GM19455 (cell line): ENCODE data around the gene SHTN1.

Source experiments
- ATAC-seq: cut with Tn5 transposase; IDR thresholded peaks from one replicate; pipeline ENCODE4 v1.9.1; 2021; ENCODE audit not compliant: unreplicated experiment

SHTN1 gene

GRCh38 chr10:116919164-116919563 is 85.8 kb downstream of the SHTN1 start:
- no peak for ATAC-seq

DNA sequence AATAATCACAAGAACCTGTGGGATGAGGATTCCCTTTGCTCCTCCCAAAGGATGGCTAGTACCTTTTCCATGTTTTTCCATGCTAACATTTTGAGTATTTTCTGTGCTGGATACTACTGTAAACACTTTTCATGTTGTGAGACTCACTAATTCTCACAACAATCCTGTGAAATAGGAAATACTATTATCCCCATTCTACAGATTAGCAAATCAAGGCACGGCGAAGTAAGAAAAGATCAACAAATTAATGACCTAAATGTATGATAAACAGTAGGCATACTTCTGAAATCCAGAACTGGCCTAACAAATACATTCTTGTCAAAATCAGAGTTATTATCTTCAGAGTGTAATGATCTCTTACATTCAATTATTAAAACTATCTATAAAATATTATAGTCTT is 86.4 kb downstream of the SHTN1 start:
- no peak for ATAC-seq

DNA sequence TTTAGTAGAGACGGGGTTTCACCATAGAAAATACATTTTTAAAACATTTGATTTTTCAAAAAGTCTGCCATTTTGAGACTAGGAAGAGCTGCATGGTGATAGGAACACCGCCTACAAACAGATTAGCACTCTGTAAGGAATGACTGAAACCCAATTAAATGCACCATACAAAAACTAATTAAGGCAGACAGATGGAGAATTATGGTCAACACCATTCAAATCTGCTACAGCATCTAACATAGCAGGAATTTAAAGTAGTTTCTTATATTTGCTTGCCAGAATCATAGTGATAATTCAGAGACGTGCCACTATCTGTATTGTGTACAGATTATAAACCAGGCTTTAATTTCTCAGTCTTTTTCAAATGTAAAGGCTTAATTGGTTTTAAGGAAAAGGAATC is 87.5 kb downstream of the SHTN1 start:
- no peak for ATAC-seq

DNA sequence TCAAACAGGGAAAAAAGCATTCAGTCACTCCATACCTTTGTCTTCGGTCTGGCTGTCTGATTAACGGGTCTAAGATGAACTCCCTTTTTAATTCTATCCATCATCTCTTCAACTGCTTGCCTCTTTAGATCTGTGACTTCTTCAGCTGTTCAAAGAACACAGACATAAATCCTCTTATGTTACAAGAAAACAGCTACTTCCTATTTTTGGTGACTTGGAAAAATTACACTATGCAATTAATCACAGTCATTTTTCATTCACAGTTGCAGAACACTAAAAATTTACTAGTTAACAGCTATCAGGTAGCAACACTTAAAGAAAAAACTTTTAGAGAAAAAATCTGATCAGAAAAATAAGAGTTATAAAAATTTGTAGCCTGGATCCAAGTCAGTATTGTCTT is 89.6 kb downstream of the SHTN1 start:
- ATAC-seq: no peak

DNA sequence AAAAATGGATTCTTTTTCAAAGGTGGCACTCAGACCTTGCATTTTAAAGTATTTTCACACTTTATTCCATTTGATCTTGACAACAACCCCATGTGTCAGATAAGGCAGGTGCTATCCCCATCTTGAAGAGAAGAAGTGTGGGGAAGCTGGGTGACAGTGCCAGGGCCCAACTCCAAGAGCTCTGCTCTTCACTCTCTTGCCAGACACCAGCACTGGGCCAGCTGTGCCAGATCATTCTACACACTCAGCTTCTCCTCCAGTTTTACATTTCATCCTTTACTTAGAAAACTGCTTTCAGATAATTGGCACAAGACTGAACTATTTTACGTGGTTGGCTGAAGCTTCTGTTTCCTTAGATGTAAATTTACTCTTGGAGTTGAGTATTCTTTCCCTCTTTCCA is 91.3 kb downstream of the SHTN1 start:
- no peak for ATAC-seq

DNA sequence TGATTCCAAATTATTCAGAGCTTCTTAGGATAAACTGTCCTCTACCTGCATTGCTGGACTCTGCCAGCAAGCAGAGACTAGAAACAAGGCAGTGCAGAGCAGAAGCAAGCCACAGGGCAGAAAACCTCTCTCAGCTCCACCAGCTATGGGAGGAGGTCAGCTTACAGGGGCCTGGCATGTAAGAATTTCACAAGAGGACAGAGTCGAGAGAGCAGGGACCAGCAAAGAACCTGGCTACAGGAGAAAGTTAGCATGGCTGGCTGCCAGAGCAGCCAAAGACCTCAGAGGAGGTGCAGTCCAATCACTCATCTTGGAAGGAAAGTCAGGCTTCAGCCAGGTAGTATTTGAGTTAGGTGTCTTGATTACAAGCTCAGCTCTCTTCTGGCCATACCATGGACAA is 92.8 kb downstream of the SHTN1 start:
- ATAC-seq: no peak

GRCh38 chr10:116910910-116911309 is 94.1 kb downstream of the SHTN1 start:
- ATAC-seq: no peak

DNA sequence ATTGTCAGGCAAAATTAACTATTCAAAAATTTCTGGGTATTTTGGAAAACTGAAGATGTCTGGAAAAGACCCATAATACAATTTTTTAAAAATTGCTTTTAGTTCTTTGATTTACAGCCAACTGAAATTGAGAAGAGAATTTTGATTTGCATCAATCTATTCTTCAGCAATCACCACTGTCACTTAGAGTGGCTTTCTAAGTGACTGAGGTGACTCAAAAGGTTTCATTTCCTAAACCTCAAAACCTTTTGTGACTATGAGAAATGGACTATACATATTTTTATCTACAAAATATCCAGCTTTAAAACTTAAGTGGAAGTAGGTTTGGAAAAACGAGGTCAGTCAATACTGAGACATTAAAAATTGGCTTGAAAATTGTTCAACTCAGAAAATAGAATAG is 95.7 kb downstream of the SHTN1 start:
- ATAC-seq: no peak

DNA sequence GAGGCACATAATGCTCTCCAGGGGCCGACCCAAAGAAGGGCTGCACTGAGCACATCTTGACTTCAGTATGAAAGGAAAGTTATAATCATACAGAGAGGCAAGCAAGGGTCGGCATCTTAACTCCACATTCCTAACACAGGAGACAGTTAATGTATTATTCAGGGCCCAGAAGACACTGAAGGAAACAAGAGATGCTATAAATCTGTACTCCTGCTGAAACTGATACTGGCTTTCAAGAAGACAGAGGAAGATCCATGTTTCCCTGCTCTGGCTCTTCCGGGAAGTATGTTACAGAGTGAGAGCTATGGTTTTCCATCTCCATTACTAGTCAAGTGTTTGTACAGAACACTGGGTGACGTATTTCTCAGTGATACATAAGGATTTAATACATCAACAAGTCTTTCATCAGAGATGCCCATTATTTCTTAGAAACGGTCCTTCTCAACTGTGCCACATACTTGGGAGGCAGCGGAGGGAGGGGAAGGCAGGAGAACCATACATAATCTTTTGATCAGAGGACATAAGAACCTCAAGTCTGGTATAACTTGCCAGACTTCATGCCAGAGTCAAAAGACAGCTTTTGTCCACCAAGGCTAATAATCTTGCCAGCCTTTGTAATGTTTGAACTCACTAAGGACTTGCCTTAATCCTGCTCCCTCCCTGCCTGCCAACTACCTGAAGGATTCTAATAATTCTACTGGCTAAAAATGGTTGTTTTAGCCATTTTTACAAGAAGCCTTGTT is 97.6 kb downstream of the SHTN1 start:
- ATAC-seq: no peak

- ATAC-seq: no peak
Measured at GRCh38 chr10:116905845-116906210, 99.2 kb downstream of the SHTN1 start.

DNA sequence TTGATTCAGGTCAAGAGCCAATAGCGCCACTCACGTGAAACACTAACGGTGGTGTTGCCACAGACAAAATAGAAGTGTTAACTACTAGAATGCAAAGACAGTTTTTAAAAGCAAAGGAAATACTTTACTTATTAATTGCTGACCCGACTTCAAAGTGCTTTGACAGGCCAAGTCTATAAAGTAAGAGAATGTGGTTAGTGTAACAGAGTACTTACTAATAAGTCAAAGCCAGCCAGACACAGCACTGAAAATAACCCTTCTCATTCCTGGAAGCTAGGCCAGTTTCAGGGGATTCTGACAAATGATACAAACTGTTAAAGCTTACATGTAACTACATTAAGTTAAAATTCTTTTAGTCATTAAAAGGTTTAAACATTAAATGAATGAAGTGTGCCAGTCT is 105.4 kb downstream of the SHTN1 start:
- no peak for ATAC-seq

- ATAC-seq: no peak
Measured at GRCh38 chr10:116893686-116894037, 111.3 kb downstream of the SHTN1 start.

DNA sequence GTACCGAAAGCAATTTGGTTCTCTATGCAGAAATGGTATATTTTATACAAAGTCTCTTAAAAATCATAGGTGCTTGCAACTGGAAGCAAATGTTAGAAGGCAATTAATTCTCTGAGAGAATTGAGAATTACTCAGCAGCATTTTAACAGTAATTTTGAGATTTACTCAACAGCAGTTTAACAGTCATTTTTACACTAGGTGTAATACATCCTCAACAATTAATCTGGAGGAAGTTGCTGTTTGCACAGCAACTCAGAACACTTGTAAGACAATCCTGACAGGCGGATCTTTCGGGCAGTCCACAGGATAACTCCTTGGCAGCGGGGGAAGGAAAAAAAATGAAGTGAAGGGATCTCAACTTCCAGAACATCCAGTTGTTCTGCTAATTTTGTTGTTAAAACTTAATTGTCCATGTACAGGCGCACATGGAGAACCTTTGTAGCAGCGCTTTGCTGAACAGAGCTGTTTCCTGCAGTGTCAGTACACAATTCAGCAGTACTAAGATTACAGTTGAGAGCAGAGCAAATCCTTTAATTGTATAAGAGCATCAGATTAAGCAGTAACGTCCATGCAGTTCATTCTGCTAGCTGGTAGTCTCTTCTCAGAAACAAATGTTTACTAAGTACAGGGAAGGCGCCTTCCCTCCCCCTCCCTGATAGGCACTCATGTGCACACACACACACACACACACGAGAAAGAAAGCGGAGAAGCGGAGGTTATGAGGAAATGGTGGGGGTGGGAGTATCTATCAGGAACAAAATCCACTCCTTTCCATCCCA is 111.9 kb downstream of the SHTN1 start:
- ATAC-seq: no peak

GRCh38 chr10:116891208-116891607 is 113.8 kb downstream of the SHTN1 start:
- ATAC-seq: no peak

- ATAC-seq: no peak
Measured at GRCh38 chr10:116889066-116889465, 115.9 kb downstream of the SHTN1 start.

DNA sequence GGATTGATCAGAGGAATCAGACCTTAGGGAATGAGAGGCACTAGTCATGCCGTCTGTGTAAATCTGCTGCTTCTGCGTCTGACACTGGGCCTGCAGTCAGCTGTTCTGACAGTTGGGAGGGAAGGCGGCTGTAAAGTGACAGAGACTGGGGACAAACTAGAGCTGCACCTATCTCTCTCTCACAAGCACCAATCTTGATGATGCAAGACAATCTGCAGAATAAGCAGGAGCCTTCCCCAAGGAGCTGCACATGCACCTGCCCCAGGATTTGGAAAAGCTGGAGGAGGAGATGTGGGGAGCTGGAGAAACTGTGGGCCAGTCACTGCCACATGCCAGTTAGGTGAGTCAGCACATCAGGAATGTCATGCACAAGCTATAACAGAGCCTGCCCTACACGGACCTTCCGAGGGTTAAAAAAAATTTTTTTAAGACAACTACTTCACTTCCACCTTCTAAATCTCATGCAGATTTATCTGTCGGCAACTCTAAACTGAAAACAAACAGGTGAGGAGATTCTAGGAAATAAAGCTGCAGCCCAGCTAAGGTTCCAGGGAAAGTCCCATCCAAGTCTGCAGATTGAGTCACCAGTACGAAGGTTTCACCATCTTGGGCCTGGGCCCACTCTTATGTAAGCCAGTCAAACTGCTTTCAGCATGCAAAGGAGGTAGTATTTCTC is 116.5 kb downstream of the SHTN1 start:
- ATAC-seq: no peak

GRCh38 chr10:116886772-116887171 is 118.2 kb downstream of the SHTN1 start:
- no peak for ATAC-seq

DNA sequence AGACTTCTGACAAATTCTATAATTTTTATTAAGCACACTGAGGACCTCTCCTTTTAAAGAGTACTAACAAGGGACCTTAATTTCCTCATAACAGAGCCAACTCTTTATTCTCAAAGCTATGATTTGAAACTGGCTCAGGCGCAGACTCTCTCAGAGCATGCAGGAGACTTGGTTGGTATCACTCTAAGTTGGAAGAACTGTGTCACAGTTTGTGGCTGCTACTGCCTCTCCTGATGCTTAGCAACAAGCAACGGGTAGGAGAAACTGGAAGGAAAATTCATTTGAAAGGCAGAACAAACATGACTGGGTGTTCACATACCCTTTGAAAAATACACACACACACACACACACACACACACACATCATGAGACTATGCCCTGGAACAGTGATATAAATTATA is 122.3 kb downstream of the SHTN1 start:
- ATAC-seq: no peak

- no peak for ATAC-seq
Measured at GRCh38 chr10:116880716-116881482, 124.1 kb downstream of the SHTN1 start.

DNA sequence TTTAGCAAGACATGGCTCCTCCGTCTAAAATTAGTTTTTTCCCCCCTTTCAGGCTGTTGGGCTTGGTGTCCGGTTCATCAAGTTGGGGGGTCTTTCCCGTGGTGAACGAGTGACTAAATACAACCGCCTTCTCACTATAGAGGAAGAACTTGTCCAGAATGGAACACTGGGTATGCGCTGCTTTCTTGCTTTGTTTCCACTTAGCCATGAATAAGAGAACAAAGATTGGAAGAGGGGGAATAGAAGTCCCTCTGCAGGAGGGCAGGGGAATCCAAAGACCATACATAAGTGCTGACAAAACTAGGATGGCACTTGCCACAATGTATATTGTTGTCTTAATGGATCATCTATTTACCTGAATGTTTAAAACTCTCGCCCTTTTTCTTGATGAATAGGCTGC is 125.2 kb downstream of the SHTN1 start:
- no peak for ATAC-seq

- ATAC-seq: no peak
Measured at GRCh38 chr10:116878123-116878522, 126.9 kb downstream of the SHTN1 start.
